Activated CD4-positive, alpha-beta T cell treated with anti-CD3 and anti-CD28 coated beads for 36 hours (primary cell): ENCODE results near the gene PPP1CA. TPM values are rescaled to one million over a fixed set of nuclear protein-coding genes. Genes with fewer than 3 reads are reported as not detected.
"Not testable (repeated sequence)": the region's sequence is repeated elsewhere in the genome, so short reads cannot be mapped to it uniquely, and the experiment has no call there.

Experiments used
- ATAC-seq: fragments of 200-7000 bp; cut with Tn5 transposase; one replicate; pipeline ENCODE4 v1.10.0; 2021; ENCODE audit warnings: mild to moderate bottlenecking, moderate library complexity
- CTCF ChIA-PET: fragments of 350-600 bp; sonication (Branson Sonifier 250); formaldehyde crosslinking; loops from one replicate; lab custom pipeline; 2021; ENCODE audit warnings: antibody characterized with exemption; lab: Charles Lee
- POLR2A ChIA-PET: fragments of 350-600 bp; sonication (Branson Sonifier 250); formaldehyde crosslinking; loops from one replicate; lab custom pipeline; 2021; ENCODE audit warnings: antibody characterized with exemption, inconsistent platforms; lab: Charles Lee
- DNase-seq: peaks from one replicate; pipeline ENCODE4 v3.0.0-alpha.2; 2020
- H3K27ac Mint-ChIP-seq: one replicate; pipeline ENCODE4 v1.8.0; 2021; ENCODE audit warnings: mixed read lengths
- H3K27me3 Mint-ChIP-seq: one replicate; pipeline ENCODE4 v1.8.0; 2021; ENCODE audit warnings: mixed read lengths
- H3K36me3 Mint-ChIP-seq: one replicate; pipeline ENCODE4 v1.8.0; 2021; ENCODE audit warnings: low read depth, mixed read lengths
- H3K4me1 Mint-ChIP-seq: one replicate; pipeline ENCODE4 v1.8.0; 2021; ENCODE audit warnings: mixed read lengths
- H3K4me3 Mint-ChIP-seq: one replicate; pipeline ENCODE4 v1.8.0; 2021; ENCODE audit warnings: mild to moderate bottlenecking, moderate library complexity, mixed read lengths
- H3K9me3 Mint-ChIP-seq: one replicate; pipeline ENCODE4 v1.8.0; 2021; ENCODE audit warnings: low read depth, mixed read lengths
- intact Hi-C, 2 experiments: fragments of 100-400 bp; cut with DNase I in 1 of 2; cut with micrococcal nuclease in 1 of 2; formaldehyde crosslinking; loops; one replicate each; pipeline versions ENCODE4 v1.14.2 to v1.15.1; 2022 to 2024; cut with DNase I, micrococcal nuclease
- total RNA-seq, 2 experiments: library from RNA; stranded (reverse); gene quantifications; one replicate each; pipeline ENCODE4 v1.2.3, GENCODE V29; 2021

The PPP1CA gene
- total RNA-seq, 2 experiments from 2014 or later, result 199 to 227 TPM

GRCh38 chr11:67408437-67409200 is 7.0 kb upstream of the PPP1CA start:
- intact Hi-C loops, result loop anchor here in 1 of 2 experiments (10.0 kb wide), 1 partner anchor 716 kb away; the partner anchor contains the start of gene CHKA
- Mint-ChIP-seq H3K36me3 (peaks cover 43% of the 10 kb centered on the region), H3K9me3 (no peaks in the 10 kb centered on the region), H3K27ac (peak overlapping the region; percentile 87), H3K27me3 (no peaks in the 10 kb centered on the region), H3K4me3 (peak overlapping the region; percentile 85), H3K4me1 (peaks cover 75% of the 10 kb centered on the region)
- ChIA-PET POLR2A (interaction anchor here (0.9 to 3.0 kb wide), 2 partner anchors 10 to 28 kb away, joined by 3 to 13 read pairs; no protein-coding TSS in a partner anchor), CTCF (interaction anchor here (0.6 to 2.1 kb wide), 9 partner anchors 10 to 141 kb away, joined by 3 to 10 read pairs (median 3); no protein-coding TSS in a partner anchor)
- DNase-seq (peak; percentile 52), ATAC-seq (peak; percentile 1)

DNA sequence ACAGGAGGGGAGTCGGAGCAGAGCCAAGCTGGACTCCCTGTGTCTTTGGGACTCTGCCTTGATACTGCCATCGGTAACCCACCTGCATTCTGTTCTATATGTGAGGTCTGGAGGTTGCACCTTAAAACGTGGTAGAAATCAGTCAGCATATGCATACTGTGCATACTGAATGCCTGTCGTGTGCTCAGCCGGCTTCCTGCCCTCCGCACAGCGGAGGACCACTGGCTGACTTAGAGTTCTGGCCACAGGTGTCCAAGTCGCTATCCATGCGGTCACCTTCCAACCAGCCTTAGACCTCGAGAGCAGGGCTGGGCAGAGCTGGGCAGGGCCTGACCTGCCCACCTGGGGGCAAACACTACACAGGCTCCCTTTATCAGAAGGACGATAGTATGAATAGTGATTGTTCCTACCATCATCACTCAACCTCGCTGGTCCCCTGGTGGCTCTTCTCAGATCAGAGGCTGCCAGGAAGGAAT is 6.1 kb upstream of the PPP1CA start:
- H3K36me3 Mint-ChIP-seq, result peaks cover 43% of the 10 kb centered on the region
- CTCF ChIA-PET, result interaction anchor here (0.6 to 2.1 kb wide), 8 partner anchors 10 to 100 kb away, joined by 3 to 10 read pairs (median 4); partner anchors contain the start of gene PITPNM1

DNA sequence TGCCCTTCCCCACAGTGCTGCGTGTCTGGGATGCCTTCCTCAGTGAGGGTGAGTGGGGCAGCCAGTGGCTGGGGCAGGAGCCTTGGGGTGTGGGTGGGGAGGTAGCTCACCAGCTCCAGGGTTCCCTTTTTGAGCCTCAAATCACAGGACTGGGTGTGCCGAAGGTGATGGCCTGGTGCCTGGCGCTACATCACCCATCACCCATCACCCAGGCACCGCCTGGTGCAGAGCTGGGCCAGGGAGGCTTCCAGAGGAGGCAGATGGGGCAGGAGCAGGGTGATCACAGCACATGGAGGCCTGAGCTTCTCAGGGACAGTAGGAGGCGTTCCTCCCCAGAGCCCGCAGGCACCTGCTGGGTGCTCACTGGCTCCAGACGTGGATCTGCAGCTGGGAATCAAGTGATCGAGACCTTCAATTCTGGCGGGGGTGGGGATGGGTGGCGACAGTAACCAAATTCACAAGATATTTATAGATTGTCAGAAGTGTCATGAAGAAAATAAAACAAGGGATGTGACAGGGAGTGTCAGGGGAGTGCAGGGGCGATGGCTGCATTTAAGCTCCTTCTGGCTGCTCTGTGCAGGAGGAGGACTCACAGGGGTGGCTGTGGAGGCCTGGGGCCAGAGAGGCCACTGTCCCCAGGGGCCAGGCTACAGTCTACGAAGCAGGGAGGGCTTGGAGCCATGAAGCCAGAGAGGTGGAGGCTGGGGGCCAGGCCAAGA is 5.5 kb upstream of the PPP1CA start:
- H3K4me1 Mint-ChIP-seq, result peaks cover 71% of the 10 kb centered on the region
- peak overlapping the region; percentile 87 for H3K27ac Mint-ChIP-seq
- ATAC-seq (no peak), DNase-seq (peak; percentile 61)
- ChIA-PET POLR2A (interaction anchor here (0.6 to 3.0 kb wide), 5 partner anchors 11 to 178 kb away, joined by 3 to 13 read pairs (median 4); partner anchors contain the start of genes PTPRCAP and RPS6KB2), CTCF (interaction anchor here (1.0 to 1.3 kb wide), 6 partner anchors 11 to 98 kb away, joined by 3 to 8 read pairs (median 4); partner anchors contain the start of gene PITPNM1)
- peak overlapping the region; percentile 85 for H3K4me3 Mint-ChIP-seq
- H3K27me3 Mint-ChIP-seq, result no peaks in the 10 kb centered on the region
- peaks cover 43% of the 10 kb centered on the region for H3K36me3 Mint-ChIP-seq
- intact Hi-C loops, result loop anchor here (1.0 to 10.0 kb wide), 3 partner anchors 9 to 718 kb away; partner anchors contain the start of gene CHKA (in 1 of the 2)
- no peaks in the 10 kb centered on the region for H3K9me3 Mint-ChIP-seq

More for the DNA sequence above, 6.1 kb upstream of the PPP1CA start:
- DNase-seq, result no peak
- peak overlapping the region; percentile 85 for H3K4me3 Mint-ChIP-seq
- H3K4me1 Mint-ChIP-seq, result peaks cover 74% of the 10 kb centered on the region
- no peaks in the 10 kb centered on the region for H3K27me3 Mint-ChIP-seq
- POLR2A ChIA-PET, result interaction anchor here (0.6 to 3.0 kb wide), 4 partner anchors 11 to 43 kb away, joined by 3 to 13 read pairs (median 4); partner anchors contain the start of genes PTPRCAP and RPS6KB2
- ATAC-seq, result no peak
- H3K9me3 Mint-ChIP-seq, result no peaks in the 10 kb centered on the region
- intact Hi-C loops, result loop anchor here (1.0 to 10.0 kb wide), 3 partner anchors 9 to 717 kb away; partner anchors contain the start of gene CHKA (in 1 of the 2)
- peak overlapping the region; percentile 87 for H3K27ac Mint-ChIP-seq

GRCh38 chr11:67406420-67406968 is 4.8 kb upstream of the PPP1CA start:
- CTCF ChIA-PET, result interaction anchor here (1.2 to 1.3 kb wide), 3 partner anchors 12 to 63 kb away, joined by 3 to 8 read pairs (median 4); no protein-coding TSS in a partner anchor
- peaks cover 65% of the 10 kb centered on the region for H3K4me1 Mint-ChIP-seq
- peak overlapping the region; percentile 85 for H3K4me3 Mint-ChIP-seq
- ATAC-seq (no peak), DNase-seq (peak; percentile 18)
- H3K27me3 Mint-ChIP-seq, result no peaks in the 10 kb centered on the region
- POLR2A ChIA-PET, result interaction anchor here (0.6 kb wide), 1 partner anchor 178 kb away, joined by 8 read pairs; no protein-coding TSS in a partner anchor
- peak overlapping the region; percentile 87 for H3K27ac Mint-ChIP-seq
- no peaks in the 10 kb centered on the region for H3K9me3 Mint-ChIP-seq
- H3K36me3 Mint-ChIP-seq, result peaks cover 43% of the 10 kb centered on the region
- intact Hi-C loops, result loop anchor here (2.0 to 10.0 kb wide), 2 partner anchors 32 to 718 kb away; partner anchors contain the start of gene CHKA (in 1 of the 2)

- Mint-ChIP-seq H3K36me3 (peaks cover 45% of the 10 kb centered on the region), H3K27ac (peak overlapping the region; percentile 87), H3K4me3 (peak overlapping the region; percentile 85), H3K27me3 (no peaks in the 10 kb centered on the region), H3K4me1 (peaks cover 58% of the 10 kb centered on the region), H3K9me3 (no peaks in the 10 kb centered on the region)
- POLR2A ChIA-PET, result interaction anchor here (2.5 kb wide), 1 partner anchor 14 kb away, joined by 14 read pairs; no protein-coding TSS in a partner anchor
- ATAC-seq (no peak), DNase-seq (no peak)
- CTCF ChIA-PET, result interaction anchor here (1.0 to 5.2 kb wide), 5 partner anchors 10 to 165 kb away, joined by 3 to 34 read pairs (median 4); partner anchors contain the start of gene POLD4
- intact Hi-C loops, result loop anchor here (2.0 to 10.0 kb wide), 2 partner anchors 33 to 719 kb away; partner anchors contain the start of gene CHKA (in 1 of the 2)
These were observed 4.2 kb upstream of the PPP1CA start for GRCh38 chr11:67405688-67406339.

DNA sequence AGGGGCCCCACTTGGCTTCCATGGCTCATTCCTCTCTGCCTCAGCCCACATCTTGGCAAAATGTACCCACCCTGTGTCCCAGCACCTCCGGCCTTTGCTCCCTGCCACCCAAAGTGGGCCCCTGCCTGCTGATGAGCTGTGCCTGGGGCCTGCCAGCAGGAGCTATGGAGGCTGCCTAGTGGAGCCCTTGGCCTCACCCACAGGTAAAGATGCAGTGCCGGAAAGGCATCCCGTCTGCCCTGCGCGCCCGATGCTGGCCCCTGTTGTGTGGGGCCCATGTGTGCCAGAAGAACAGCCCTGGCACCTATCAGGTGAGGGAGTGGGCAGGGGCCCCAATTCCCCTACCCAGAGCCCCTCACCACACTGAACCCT is 3.5 kb upstream of the PPP1CA start:
- peak; percentile 57 for DNase-seq
- H3K27ac Mint-ChIP-seq, result peak overlapping the region; percentile 87
- ATAC-seq, result no peak
- H3K36me3 Mint-ChIP-seq, result peaks cover 50% of the 10 kb centered on the region
- peak overlapping the region; percentile 85 for H3K4me3 Mint-ChIP-seq
- intact Hi-C loops, result loop anchor here in 1 of 2 experiments (10.0 kb wide), 1 partner anchor 720 kb away; the partner anchor contains the start of gene CHKA
- H3K27me3 Mint-ChIP-seq, result no peaks in the 10 kb centered on the region
- POLR2A ChIA-PET, result interaction anchor here (0.6 to 2.5 kb wide), 3 partner anchors 8 to 14 kb away, joined by 4 to 14 read pairs (median 6); partner anchors contain the start of gene RAD9A
- no peaks in the 10 kb centered on the region for H3K9me3 Mint-ChIP-seq
- peaks cover 58% of the 10 kb centered on the region for H3K4me1 Mint-ChIP-seq
- CTCF ChIA-PET, result interaction anchor here (1.0 to 5.2 kb wide), 6 partner anchors 9 to 164 kb away, joined by 3 to 34 read pairs (median 4); partner anchors contain the start of gene POLD4

DNA sequence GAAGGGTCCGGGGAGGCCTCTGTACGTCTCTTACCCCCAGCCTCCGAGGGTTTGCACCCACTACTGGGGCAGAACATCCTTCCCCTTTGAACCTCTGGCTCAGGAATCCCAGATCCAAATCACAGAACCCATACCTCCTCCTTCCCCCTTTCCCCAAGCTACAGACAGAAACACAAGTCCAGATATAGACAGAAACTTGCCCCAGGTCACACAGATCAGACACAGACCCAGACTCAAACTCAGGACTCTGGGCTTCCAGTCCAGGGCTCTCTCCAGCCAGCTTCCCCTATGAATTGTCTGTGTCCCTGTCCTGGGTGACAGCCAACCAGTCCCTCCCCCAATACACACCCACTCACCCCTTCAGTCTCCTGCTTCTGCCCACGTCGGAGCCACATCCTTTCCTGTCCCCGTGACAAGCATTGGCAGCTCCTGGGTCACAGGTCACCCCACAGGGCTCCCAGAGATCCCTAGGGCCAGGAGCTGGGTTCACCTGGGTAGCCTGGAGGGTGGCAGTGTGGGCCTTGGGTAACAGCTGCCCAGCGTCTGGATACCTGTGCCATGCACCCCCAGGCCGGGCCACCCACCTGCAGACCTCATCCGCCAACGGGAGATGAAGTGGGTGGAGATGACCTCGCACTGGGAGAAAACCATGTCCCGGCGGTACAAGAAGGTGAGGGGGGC is 3.0 kb upstream of the PPP1CA start:
- DNase-seq, result peak; percentile 78
- Mint-ChIP-seq H3K4me3 (peak overlapping the region; percentile 85), H3K27me3 (no peaks in the 10 kb centered on the region), H3K4me1 (peaks cover 58% of the 10 kb centered on the region), H3K36me3 (peaks cover 49% of the 10 kb centered on the region), H3K27ac (peak overlapping the region; percentile 87), H3K9me3 (no peaks in the 10 kb centered on the region)
- CTCF ChIA-PET, result interaction anchor here (1.0 to 5.2 kb wide), 11 partner anchors 9 to 164 kb away, joined by 3 to 34 read pairs (median 5); partner anchors contain the start of genes PITPNM1, POLD4 and RAD9A
- intact Hi-C loops, result loop anchor here (5.0 to 10.0 kb wide), 4 partner anchors 83 to 720 kb away; partner anchors contain the start of genes CHKA (in 1 of the 2) and KDM2A (in 1 of the 2)
- POLR2A ChIA-PET, result interaction anchor here (0.6 to 2.5 kb wide), 5 partner anchors 9 to 63 kb away, joined by 3 to 14 read pairs (median 4); partner anchors contain the start of gene RAD9A
- peak; percentile 1 for ATAC-seq

DNA sequence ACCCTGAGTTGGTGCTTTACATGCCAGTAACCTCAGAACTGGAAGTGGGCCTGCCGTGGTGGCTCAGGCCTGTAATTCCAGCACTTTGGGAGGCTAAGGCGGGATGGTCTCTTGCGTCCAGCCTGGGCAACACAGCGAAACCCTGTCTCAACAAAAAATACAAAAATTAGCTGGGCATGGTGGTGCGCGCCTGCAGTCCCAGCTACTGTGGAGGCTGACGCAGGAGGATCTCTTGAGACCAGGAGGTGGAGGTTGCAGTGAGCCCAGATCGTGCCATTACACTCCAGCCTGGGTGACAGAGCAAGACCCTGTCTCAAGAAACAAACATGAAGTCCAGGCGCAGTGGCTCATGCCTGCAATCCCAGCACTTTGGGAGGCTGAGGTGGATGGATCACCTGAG is 1.4 kb upstream of the PPP1CA start:
- not testable (repeated sequence) for H3K9me3 Mint-ChIP-seq, ATAC-seq, H3K27me3 Mint-ChIP-seq
- intact Hi-C loops, result loop anchor here (1.0 to 10.0 kb wide), 8 partner anchors 18 to 722 kb away; partner anchors contain the start of genes CHKA (in 1 of the 2), KDM2A (in 1 of the 2) and NDUFV1 (in 1 of the 2)
- POLR2A ChIA-PET, result interaction anchor here (0.7 to 2.5 kb wide), 3 partner anchors 9 to 16 kb away, joined by 3 to 14 read pairs (median 3); no protein-coding TSS in a partner anchor
- DNase-seq, result peak; percentile 28
- H3K27ac Mint-ChIP-seq, result peak overlapping the region; percentile 87
- CTCF ChIA-PET, result interaction anchor here (1.0 to 5.2 kb wide), 8 partner anchors 10 to 103 kb away, joined by 3 to 34 read pairs (median 6); partner anchors contain the start of genes PITPNM1, RAD9A and RPS6KB2
- peaks cover 54% of the 10 kb centered on the region for H3K36me3 Mint-ChIP-seq
- H3K4me1 Mint-ChIP-seq, result peaks cover 55% of the 10 kb centered on the region
- H3K4me3 Mint-ChIP-seq, result peak overlapping the region; percentile 85
